Gastroesophageal sphincter (tissue), 3 donors: ENCODE results near the gene LRRC8B.
A peak's percentile ranks its signal among the peaks of the same experiment; 100 is the strongest.

Experiments used
- POLR2AphosphoS5 ChIP-seq: sonication (generic); formaldehyde crosslinking; IDR thresholded peaks from one replicate; pipeline ENCODE4 v1.6.1; 2017; ENCODE audit warnings: antibody characterized with exemption
- TF ChIP-seq, protein P1 (sequence below), 4 experiments: fragments of 200-600 bp in 2 of 4; fragments of 450-650 bp in 2 of 4; sonication (generic) in 1 of 4; IDR thresholded peaks; one replicate each; pipeline ENCODE4 v1.5.1; 2017 to 2019; ENCODE audit warnings: antibody characterized with exemption in 4 of 4, mild to moderate bottlenecking in 2 of 4, moderate library complexity in 2 of 4

DNA sequence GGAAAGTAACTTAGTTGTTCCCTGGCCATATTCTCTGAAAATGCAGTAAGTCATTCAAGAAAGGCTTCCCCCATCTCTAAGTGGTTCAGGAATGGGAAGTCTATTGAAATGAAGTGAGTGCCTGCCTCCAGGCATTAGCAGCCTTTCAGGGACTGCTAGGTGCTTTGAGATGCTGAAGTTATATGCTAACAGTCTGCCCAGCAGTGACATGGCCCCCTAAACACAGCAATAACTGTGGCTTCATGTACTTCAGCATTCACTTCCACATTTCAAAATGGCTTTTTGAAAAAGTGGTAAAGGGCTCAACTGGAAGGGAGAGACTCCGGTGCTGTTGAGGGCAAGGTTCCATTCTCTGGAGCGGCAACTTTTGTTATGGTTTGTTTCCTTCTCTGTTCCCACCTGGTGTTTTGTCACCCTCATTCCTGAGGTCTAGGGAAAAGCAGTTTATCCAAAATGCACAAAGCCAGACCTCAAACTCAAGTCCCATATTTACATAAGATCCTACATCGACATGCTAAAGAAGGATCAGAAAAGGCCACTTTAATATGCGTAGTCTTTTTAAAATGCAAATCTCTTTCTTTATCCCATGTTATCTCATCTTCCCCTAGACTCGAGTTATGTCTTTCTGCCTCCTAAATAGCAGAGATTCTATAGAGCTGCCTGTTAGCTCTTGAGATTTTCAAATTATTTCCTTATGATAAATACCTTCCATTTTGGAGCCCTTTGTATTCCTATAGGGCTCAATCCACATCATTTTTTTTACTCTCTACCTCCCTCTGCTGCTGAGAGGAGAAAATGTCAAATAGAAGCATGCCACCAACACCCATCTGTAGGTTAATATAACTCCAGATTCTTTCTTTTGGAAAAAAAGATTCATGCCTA is 74.1 kb downstream of the LRRC8B start:
- TF ChIP-seq POLR2AphosphoS5 = no peak
- TF ChIP-seq, protein P1, sequence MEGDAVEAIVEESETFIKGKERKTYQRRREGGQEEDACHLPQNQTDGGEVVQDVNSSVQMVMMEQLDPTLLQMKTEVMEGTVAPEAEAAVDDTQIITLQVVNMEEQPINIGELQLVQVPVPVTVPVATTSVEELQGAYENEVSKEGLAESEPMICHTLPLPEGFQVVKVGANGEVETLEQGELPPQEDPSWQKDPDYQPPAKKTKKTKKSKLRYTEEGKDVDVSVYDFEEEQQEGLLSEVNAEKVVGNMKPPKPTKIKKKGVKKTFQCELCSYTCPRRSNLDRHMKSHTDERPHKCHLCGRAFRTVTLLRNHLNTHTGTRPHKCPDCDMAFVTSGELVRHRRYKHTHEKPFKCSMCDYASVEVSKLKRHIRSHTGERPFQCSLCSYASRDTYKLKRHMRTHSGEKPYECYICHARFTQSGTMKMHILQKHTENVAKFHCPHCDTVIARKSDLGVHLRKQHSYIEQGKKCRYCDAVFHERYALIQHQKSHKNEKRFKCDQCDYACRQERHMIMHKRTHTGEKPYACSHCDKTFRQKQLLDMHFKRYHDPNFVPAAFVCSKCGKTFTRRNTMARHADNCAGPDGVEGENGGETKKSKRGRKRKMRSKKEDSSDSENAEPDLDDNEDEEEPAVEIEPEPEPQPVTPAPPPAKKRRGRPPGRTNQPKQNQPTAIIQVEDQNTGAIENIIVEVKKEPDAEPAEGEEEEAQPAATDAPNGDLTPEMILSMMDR (IDR thresholded peaks at IDR 0.05) = peak; percentile 44 to 69 (median 63)
